B cell (primary cell): Measurements from ENCODE around the gene OR8H2. TPM values are rescaled to one million over a fixed set of nuclear protein-coding genes. Genes with fewer than 3 reads are reported as not detected.
"Not testable (repeated sequence)": the region's sequence is repeated elsewhere in the genome, so short reads cannot be mapped to it uniquely, and the experiment has no call there.

ENCODE experiments used
- ATAC-seq: fragments of 200-7000 bp; cut with Tn5 transposase; one replicate; pipeline ENCODE4 v1.10.0; 2021; ENCODE audit warnings: low read depth, mild to moderate bottlenecking, moderate number of reproducible peaks, moderate library complexity
- CTCF ChIA-PET: fragments of 350-600 bp; sonication (Branson Sonifier 250); formaldehyde crosslinking; loops from one replicate; lab custom pipeline; 2021; ENCODE audit warnings: antibody characterized with exemption, inconsistent platforms; lab: Charles Lee
- POLR2A ChIA-PET: fragments of 350-600 bp; sonication (Branson Sonifier 250); formaldehyde crosslinking; loops from one replicate; lab custom pipeline; 2021; ENCODE audit warnings: antibody characterized with exemption; lab: Charles Lee
- DNase-seq: peaks from one replicate; pipeline ENCODE4 v3.0.0; 2013
- H2AFZ ChIP-seq: 2 replicates; pipeline ENCODE4 v1.6.1; 2012; ENCODE audit warnings: mild to moderate bottlenecking, low read depth, low read length; ENCODE audit not compliant: insufficient read depth, poor library complexity, severe bottlenecking
- H3K27ac ChIP-seq, 2 donors: 1 replicate in 1 of 2; 2 replicates in 1 of 2; pipeline ENCODE4 v1.5.1; 2012 to 2013; ENCODE audit warnings: low read length in 2 of 2, mild to moderate bottlenecking in 2 of 2, moderate library complexity in 1 of 2
- H3K27me3 ChIP-seq, 4 experiments: fragments of 200-600 bp in 1 of 4; sonication (generic) in 1 of 4; replicated peaks in 1 of 4; 1 replicate in 2 of 4; 2 replicates in 2 of 4; pipeline versions ENCODE4 v1.6.1 to v1.7.0; 2013 to 2016; ENCODE audit warnings: low read length in 3 of 4, mild to moderate bottlenecking in 2 of 4, mixed read lengths in 1 of 4, moderate library complexity in 1 of 4; ENCODE audit not compliant: insufficient read depth in 4 of 4, control insufficient read depth in 3 of 4; ENCODE audit errors: control extremely low read depth in 1 of 4
- H3K36me3 ChIP-seq, 2 experiments: replicated peaks in 1 of 2; 1 replicate in 1 of 2; 2 replicates in 1 of 2; pipeline versions ENCODE4 v1.6.1 to v1.7.1; 2013; ENCODE audit warnings: low read length in 1 of 2; ENCODE audit not compliant: insufficient read depth in 2 of 2, control insufficient read depth in 1 of 2; ENCODE audit errors: control extremely low read depth in 1 of 2, extremely low read depth in 1 of 2
- H3K4me1 ChIP-seq, 2 donors: fragments of 200-600 bp in 1 of 2; sonication (generic) in 1 of 2; 1 replicate in 1 of 2; 2 replicates in 1 of 2; pipeline versions ENCODE4 v1.5.1 to v1.6.1; 2013 to 2017; ENCODE audit warnings: low read length in 2 of 2; ENCODE audit not compliant: control insufficient read depth in 2 of 2, insufficient read depth in 2 of 2
- H3K4me2 ChIP-seq: replicated peaks from 2 replicates; pipeline ENCODE3; 2012; ENCODE audit warnings: mild to moderate bottlenecking, low read depth, low read length; ENCODE audit not compliant: poor library complexity, severe bottlenecking
- H3K4me3 ChIP-seq, 5 experiments: fragments of 200-600 bp in 1 of 5; sonication (generic) in 1 of 5; 1 replicate in 3 of 5; 2 replicates in 2 of 5; pipeline versions ENCODE4 v1.5.1 to v1.7.0; 2011 to 2016; ENCODE audit warnings: low read length in 4 of 5, mild to moderate bottlenecking in 4 of 5, low read depth in 2 of 5, control low read depth in 1 of 5, moderate library complexity in 1 of 5; ENCODE audit not compliant: insufficient read depth in 1 of 5; ENCODE audit errors: control extremely low read depth in 1 of 5, extremely low read depth in 1 of 5
- H3K79me2 ChIP-seq: fragments of 200-600 bp; sonication (generic); one replicate; pipeline ENCODE4 v1.6.0; 2016; ENCODE audit warnings: low read length; ENCODE audit not compliant: control insufficient read depth, insufficient read depth
- H3K9ac ChIP-seq: fragments of 200-600 bp; sonication (generic); 2 replicates; pipeline ENCODE4 v1.6.1; 2017; ENCODE audit warnings: mild to moderate bottlenecking, low read length, moderate library complexity
- H3K9me3 ChIP-seq, 3 donors: one replicate each; pipeline versions ENCODE4 v1.6.1 to v1.7.1; 2013; ENCODE audit warnings: low read length in 2 of 3; ENCODE audit not compliant: control insufficient read depth in 2 of 3, insufficient read depth in 1 of 3; ENCODE audit errors: control extremely low read depth in 1 of 3
- H4K20me1 ChIP-seq: 2 replicates; pipeline ENCODE4 v1.6.0; 2012; ENCODE audit warnings: mild to moderate bottlenecking, low read length; ENCODE audit not compliant: insufficient read depth, control insufficient read depth, poor library complexity, severe bottlenecking
- H3K27ac Mint-ChIP-seq: one replicate; pipeline ENCODE4 v1.8.0; 2021; ENCODE audit warnings: mixed read lengths
- H3K27me3 Mint-ChIP-seq: one replicate; pipeline ENCODE4 v1.8.0; 2021; ENCODE audit warnings: mixed read lengths
- H3K4me1 Mint-ChIP-seq: one replicate; pipeline ENCODE4 v1.8.0; 2021; ENCODE audit warnings: mixed read lengths
- H3K4me3 Mint-ChIP-seq: one replicate; pipeline ENCODE4 v1.8.0; 2021; ENCODE audit warnings: mixed read lengths
- H3K9me3 Mint-ChIP-seq: one replicate; pipeline ENCODE4 v1.8.0; 2022; ENCODE audit warnings: mixed read lengths; ENCODE audit not compliant: insufficient read depth
- EZH2 ChIP-seq: IDR thresholded peaks from 2 replicates; pipeline ENCODE4 v1.6.1; 2012; ENCODE audit warnings: borderline replicate concordance, low read depth, mild to moderate bottlenecking, moderate library complexity, low read length; ENCODE audit not compliant: insufficient read depth, poor library complexity, severe bottlenecking
- WGBS: methylation state at CpG from one replicate; pipeline ENCODE4 v1.1.5; 2013; ENCODE audit warnings: missing lambda C conversion rate; ENCODE audit not compliant: insufficient coverage; 5-methylcytosine and 5-hydroxymethylcytosine counted together
- intact Hi-C: fragments of 100-400 bp; cut with micrococcal nuclease; formaldehyde crosslinking; loops from one replicate; pipeline ENCODE4 v1.10.0; 2022
- polyA plus RNA-seq: library from polyadenylated mRNA; depleted of rRNA; stranded (reverse); fragments of >200 nt; gene quantifications from 2 replicates; pipeline ENCODE4 v1.2.3, GENCODE V29; 2012
- total RNA-seq, 2 donors: library from RNA; stranded (reverse); fragments of 120-200 nt in 1 of 2; gene quantifications; 1 replicate in 1 of 2; 2 replicates in 1 of 2; pipeline versions ENCODE4 v1.2.3 to v1.2.4, GENCODE V29; 2013 to 2022
- TF ChIP-seq, protein P1 (sequence below): fragments of 200-600 bp; IDR thresholded peaks from one replicate; pipeline ENCODE4 v1.8.0; 2022; ENCODE audit warnings: antibody characterized with exemption, mild to moderate bottlenecking

Gene OR8H2
- total and polyA plus RNA-seq, 2 donors (not counting 1 experiment from before 2014, with no cell fraction given), result not detected

DNA sequence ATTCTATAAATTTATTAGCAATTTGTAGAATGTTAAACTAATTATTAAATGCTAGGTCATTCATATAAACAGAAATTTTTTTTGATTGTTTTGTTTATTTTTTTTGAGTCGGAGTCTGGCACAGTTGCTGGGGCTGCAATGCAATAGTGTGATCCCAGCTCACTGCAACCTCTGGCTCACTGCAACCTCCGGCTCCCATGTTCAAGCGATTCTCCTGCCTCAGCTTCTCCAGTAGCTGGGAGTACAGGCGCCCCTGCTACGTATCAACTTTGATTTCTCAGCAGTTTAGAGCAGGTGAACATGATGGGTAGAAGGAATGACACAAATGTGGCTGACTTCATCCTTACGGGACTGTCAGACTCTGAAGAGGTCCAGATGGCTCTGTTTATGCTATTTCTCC is 18.6 kb downstream of the OR8H2 start, which contains the start of gene OR8H3:
TSS of gene OR8H3 (plus strand) at position 301 of the 400 bp plus-strand sequence. CDS start at position 301, 0 bp downstream.
- DNase-seq, result no peak
- ChIA-PET POLR2A (no interaction called here), CTCF (no interaction called here)
- no peak within 1 kb of the TSS for H2AFZ ChIP-seq
- peaks cover 7% of the 10 kb centered on the region for H3K9me3 Mint-ChIP-seq
- H3K27ac Mint-ChIP-seq, result no peak within 1 kb of the TSS
- no peak within 1 kb of the TSS for H3K27ac ChIP-seq
- H3K27me3 Mint-ChIP-seq, result no peaks in the 10 kb centered on the region
- 100% methylated on average over 3 of the region's 6 CpGs for WGBS
- H4K20me1 ChIP-seq, result no peaks in the 10 kb centered on the region
- no peak within 1 kb of the TSS for H3K4me3 ChIP-seq
- no peaks in the 10 kb centered on the region for H3K79me2 ChIP-seq
- H3K4me2 ChIP-seq, result no peak within 1 kb of the TSS
- H3K4me3 Mint-ChIP-seq, result no peak within 1 kb of the TSS
- H3K36me3 ChIP-seq, result no peaks in the 10 kb centered on the region
- no peak for ATAC-seq
- H3K27me3 ChIP-seq, result no peaks in the 10 kb centered on the region
- H3K4me1 ChIP-seq, result no peaks in the 10 kb centered on the region
- H3K4me1 Mint-ChIP-seq, result no peaks in the 10 kb centered on the region
- intact Hi-C loops, result no loop called here
- H3K9ac ChIP-seq, result no peak within 1 kb of the TSS
- H3K9me3 ChIP-seq, result peaks cover 0 to 4% (median 0%) of the 10 kb centered on the region in 3 donors
- TF ChIP-seq, protein P1, sequence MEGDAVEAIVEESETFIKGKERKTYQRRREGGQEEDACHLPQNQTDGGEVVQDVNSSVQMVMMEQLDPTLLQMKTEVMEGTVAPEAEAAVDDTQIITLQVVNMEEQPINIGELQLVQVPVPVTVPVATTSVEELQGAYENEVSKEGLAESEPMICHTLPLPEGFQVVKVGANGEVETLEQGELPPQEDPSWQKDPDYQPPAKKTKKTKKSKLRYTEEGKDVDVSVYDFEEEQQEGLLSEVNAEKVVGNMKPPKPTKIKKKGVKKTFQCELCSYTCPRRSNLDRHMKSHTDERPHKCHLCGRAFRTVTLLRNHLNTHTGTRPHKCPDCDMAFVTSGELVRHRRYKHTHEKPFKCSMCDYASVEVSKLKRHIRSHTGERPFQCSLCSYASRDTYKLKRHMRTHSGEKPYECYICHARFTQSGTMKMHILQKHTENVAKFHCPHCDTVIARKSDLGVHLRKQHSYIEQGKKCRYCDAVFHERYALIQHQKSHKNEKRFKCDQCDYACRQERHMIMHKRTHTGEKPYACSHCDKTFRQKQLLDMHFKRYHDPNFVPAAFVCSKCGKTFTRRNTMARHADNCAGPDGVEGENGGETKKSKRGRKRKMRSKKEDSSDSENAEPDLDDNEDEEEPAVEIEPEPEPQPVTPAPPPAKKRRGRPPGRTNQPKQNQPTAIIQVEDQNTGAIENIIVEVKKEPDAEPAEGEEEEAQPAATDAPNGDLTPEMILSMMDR, result no peak
- TF ChIP-seq EZH2, result no peak

DNA sequence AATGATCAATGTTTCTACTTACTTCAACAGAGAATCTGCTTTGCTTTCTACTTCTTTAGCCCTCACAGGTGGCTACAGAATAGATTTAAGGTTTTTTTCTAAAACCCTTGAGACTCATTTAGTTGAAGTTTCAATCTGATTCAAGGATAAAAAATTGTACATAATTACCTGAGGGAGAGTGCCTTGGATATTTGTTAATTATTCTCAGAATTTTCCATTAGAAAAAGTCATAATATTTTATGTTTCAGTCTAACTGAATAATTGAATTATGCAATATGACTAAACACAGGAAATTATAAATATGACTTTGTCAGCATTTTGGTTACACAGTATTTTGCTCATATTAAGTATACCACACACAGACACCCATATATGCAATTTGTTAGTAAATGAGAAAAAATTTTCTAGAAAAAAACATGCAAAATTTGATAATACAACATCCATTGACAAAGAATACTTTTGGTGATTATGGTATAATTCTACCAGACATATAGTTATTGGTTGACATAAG is 36.7 kb downstream of the OR8H2 start, which contains the start of gene OR8J3:
TSS of gene OR8J3 (minus strand) at position 51 of the 511 bp plus-strand sequence. CDS start 2,483 bp downstream, outside the sequence.
- no peaks in the 10 kb centered on the region for H3K36me3 ChIP-seq
- no peaks in the 10 kb centered on the region for H3K79me2 ChIP-seq
- H3K4me1 Mint-ChIP-seq, result no peaks in the 10 kb centered on the region
- intact Hi-C loops, result no loop called here
- ATAC-seq (no peak), DNase-seq (no peak)
- H3K4me3 ChIP-seq, result no peak within 1 kb of the TSS
- no peaks in the 10 kb centered on the region for H3K27me3 ChIP-seq
- H3K4me1 ChIP-seq, result no peaks in the 10 kb centered on the region
- H4K20me1 ChIP-seq, result no peaks in the 10 kb centered on the region
- no peaks in the 10 kb centered on the region for H3K9me3 ChIP-seq
- H3K9me3 Mint-ChIP-seq, result peaks cover 8% of the 10 kb centered on the region
- ChIA-PET POLR2A (no interaction called here), CTCF (no interaction called here)
- no peak within 1 kb of the TSS for H3K27ac Mint-ChIP-seq
- H3K27ac ChIP-seq, result no peak within 1 kb of the TSS
- H3K9ac ChIP-seq, result no peak within 1 kb of the TSS
- no peak within 1 kb of the TSS for H3K4me3 Mint-ChIP-seq
- no peaks in the 10 kb centered on the region for H3K27me3 Mint-ChIP-seq
- TF ChIP-seq, protein P1, result no peak
- TF ChIP-seq EZH2, result no peak
- no peak within 1 kb of the TSS for H2AFZ ChIP-seq
- H3K4me2 ChIP-seq, result no peak within 1 kb of the TSS

DNA sequence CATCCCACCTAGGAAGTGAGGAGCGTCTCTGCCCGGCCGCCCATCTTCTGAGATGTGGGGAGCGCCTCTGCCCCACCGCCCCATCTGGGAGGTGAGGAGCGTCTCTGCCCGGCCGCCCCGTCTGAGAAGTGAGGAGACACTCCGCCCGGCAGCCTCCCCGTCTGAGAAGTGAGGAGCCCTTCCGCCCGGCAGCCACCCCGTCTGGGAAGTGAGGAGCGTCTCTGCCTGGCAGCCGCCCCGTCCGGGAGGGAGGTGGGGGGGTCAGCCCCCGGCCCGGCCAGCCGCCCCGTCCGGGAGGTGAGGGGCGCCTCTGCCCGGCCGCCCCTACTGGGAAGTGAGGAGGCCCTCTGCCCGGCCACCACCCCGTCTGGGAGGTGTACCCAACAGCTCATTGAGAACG is 40.2 kb downstream of the OR8H2 start:
- 97% methylated on average over 13 of the region's 30 CpGs for WGBS
- H3K27me3 ChIP-seq, H3K36me3 ChIP-seq, H2AFZ ChIP-seq, H3K9ac ChIP-seq, H3K27ac ChIP-seq, ATAC-seq, H3K9me3 Mint-ChIP-seq, H3K9me3 ChIP-seq, H3K27ac Mint-ChIP-seq, H3K4me1 Mint-ChIP-seq, POLR2A ChIA-PET, CTCF ChIA-PET, H3K4me3 Mint-ChIP-seq, DNase-seq, H3K79me2 ChIP-seq, intact Hi-C loops, H4K20me1 ChIP-seq, H3K4me3 ChIP-seq, H3K4me2 ChIP-seq, H3K4me1 ChIP-seq, H3K27me3 Mint-ChIP-seq: not testable (repeated sequence)
